HEK293T (cell line): ENCODE measurements around the gene PEAK1.
"Not testable (repeated sequence)": the region's sequence is repeated elsewhere in the genome, so short reads cannot be mapped to it uniquely, and the experiment has no call there.

Source experiments
- ARNT ChIP-seq: fragments of 450-650 bp; IDR thresholded peaks from 2 replicates; pipeline ENCODE4 v1.6.1; 2017; ENCODE audit warnings: mild to moderate bottlenecking
- ELF4 ChIP-seq: fragments of 450-650 bp; IDR thresholded peaks from 2 replicates; pipeline ENCODE4 v1.6.1; 2017; ENCODE audit warnings: antibody characterized with exemption
- FOXM1 ChIP-seq: fragments of 450-650 bp; IDR thresholded peaks from 2 replicates; pipeline ENCODE4 v1.6.1; 2017; ENCODE audit warnings: mild to moderate bottlenecking, borderline replicate concordance
- SP1 ChIP-seq: fragments of 450-650 bp; IDR thresholded peaks from 2 replicates; pipeline ENCODE4 v1.6.1; 2017

- TF ChIP-seq SP1, ELF4, ARNT, FOXM1: not testable (repeated sequence)
Observed at GRCh38 chr15:77156000-77156399, 263.9 kb downstream of the PEAK1 start.
